Posterior cingulate gyrus (tissue), 11 donors: ENCODE measurements around the gene AGBL5.
A peak's percentile ranks its signal among the peaks of the same experiment; 100 is the strongest.

Source experiments
- DNase-seq, 10 donors: peaks; one replicate each; pipeline versions ENCODE4 v3.0.0 to v3.0.0-alpha.2; 2020 to 2021; ENCODE audit warnings: mixed read lengths in 3 of 10
- intact Hi-C: fragments of 100-400 bp; cut with DNase I; formaldehyde crosslinking; loops from one replicate; pipeline ENCODE4 v1.15.1; 2023

The AGBL5 gene

DNA sequence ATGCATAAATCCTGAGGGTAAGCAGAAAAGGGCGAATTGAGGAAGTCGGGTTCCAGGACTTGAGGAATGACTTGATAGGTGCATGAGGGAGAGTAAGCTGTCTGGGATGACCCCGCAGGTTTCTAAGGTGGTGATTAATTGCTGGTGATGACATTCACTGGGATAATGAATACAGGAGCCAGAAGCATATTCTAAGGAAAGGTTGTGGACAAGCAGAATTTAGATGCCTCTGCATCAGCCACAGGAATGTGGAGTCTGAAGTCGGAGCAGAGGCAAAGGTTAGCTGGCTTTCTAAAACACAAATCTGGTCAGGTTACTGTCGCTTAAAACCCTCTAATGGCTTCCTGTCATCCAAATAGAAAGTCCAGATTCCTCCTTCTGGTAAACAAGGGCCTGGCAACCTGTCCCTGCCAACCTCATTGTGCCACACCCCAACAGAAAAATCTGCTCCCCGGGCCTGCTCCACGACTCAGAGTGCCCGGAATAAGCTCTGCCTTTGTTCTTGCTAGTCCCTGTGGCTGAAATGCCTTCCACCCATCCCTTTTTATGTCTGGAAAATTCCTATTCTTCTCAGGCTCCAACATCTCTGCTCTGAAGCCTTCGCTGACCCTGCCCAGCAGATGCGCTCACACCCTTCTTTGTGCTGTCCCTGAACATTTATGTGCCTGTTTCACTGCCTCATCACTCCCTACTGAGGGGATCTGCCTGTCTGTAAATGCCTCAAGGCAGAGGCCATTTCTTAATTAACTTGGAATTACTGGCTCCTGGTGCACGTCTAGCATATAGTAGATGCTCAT, 30.0 kb upstream of the AGBL5 start:
- DNase-seq = no peak
- intact Hi-C loops = no loop called here

- no peak for DNase-seq
- intact Hi-C loops = no loop called here
Observed at GRCh38 chr2:27023740-27024139, 27.7 kb upstream of the AGBL5 start.

- DNase-seq = no peak
- intact Hi-C loops = no loop called here
Observed at GRCh38 chr2:27024188-27024587, 27.3 kb upstream of the AGBL5 start.

DNA sequence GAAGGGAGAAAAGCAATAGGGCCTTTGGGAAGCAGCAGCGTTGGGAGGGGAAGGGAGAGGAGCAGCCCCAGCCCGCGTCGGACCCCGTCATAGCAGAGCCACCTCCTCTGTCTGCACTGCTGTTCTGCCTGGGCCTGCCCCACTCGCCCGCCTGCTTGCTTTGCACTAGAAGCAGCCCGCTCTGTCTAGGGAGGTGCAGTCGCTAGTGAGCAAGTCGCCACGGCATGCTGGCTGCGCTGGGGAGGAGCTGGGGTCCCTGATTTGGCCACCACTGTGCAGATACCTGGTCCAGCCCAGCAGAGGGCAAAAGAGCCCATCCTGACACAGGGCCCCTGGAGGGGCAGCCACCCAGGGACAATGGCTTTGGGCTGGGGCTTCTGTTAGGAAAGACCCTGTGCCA, 26.7 kb upstream of the AGBL5 start:
- intact Hi-C loops = no loop called here

GRCh38 chr2:27025281-27025800, 26.1 kb upstream of the AGBL5 start:
- intact Hi-C loops = no loop called here
- peak in 1 of 10 donors; percentile 82 for DNase-seq

More for the DNA sequence above, 26.7 kb upstream of the AGBL5 start:
- DNase-seq = peak in 1 of 10 donors; percentile 78

DNA sequence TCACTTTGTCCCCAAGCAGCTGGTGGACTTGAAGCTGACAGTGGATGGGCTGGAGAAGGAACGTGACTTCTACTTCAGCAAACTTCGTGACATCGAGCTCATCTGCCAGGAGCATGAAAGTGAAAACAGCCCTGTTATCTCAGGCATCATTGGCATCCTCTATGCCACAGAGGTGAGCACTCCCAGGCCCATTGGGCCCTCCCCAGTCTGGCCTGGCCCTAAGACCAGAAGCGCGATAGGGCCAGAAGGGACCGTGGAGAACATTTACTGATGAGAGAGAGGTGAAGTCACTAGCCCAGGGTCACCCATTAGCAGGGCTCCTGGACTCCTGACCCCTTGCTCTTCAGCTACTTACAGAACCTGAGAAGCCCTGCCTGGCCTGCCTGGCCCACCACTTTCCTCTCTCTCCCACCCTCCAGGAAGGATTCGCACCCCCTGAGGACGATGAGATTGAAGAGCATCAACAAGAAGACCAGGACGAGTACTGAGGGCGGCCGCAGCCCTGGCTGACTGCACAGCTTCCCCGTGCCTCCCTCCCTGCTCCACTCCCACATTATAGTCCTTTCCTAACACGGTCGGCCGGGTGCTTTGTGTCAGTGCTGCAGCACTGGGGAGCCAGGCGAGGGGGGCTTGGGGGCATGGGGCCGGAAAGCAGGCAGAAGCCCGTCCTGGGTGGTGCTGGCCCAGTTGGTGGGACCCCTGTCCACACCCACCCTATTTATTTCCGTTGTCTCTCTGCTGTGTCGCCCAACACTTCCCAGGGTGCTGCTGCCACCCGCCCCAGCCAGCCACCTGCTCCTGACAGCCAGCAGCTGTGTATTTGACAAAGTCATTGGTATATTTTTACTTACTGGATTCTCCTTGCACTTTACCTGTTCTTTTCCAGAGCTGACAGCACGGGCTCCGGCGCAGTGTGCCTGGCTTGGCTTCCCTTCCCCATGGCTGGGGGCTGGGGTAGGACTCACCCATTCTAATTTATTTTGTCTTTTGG, 25.3 kb upstream of the AGBL5 start:
- DNase-seq = peak in 4 of 10 donors; percentile 32 to 90 (median 86)
- intact Hi-C loops = no loop called here

DNA sequence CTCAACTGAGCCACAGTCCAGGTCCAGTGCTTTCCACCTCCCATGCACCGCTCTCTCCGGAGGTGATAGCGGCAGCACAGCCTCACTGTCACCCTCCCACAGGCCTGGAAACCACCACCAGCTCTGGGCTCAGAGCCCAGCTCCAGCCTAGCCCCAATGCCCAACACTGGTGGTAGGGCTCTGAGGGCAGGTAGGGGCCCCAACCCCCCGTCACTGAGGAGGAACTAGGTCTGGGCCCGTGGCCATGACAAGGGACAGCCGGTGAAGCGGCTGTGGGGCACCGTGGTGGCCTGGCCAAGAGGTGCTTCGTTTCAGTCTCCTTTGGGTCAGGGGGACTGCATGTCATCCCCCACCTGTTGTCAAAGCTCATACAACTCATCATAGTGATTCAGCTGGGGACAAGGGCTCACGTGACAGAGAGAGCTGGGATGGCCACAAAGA, 24.2 kb upstream of the AGBL5 start:
- intact Hi-C loops = no loop called here
- no peak for DNase-seq

- intact Hi-C loops = no loop called here
- no peak for DNase-seq
Observed at GRCh38 chr2:27029051-27029450, 22.4 kb upstream of the AGBL5 start.

DNA sequence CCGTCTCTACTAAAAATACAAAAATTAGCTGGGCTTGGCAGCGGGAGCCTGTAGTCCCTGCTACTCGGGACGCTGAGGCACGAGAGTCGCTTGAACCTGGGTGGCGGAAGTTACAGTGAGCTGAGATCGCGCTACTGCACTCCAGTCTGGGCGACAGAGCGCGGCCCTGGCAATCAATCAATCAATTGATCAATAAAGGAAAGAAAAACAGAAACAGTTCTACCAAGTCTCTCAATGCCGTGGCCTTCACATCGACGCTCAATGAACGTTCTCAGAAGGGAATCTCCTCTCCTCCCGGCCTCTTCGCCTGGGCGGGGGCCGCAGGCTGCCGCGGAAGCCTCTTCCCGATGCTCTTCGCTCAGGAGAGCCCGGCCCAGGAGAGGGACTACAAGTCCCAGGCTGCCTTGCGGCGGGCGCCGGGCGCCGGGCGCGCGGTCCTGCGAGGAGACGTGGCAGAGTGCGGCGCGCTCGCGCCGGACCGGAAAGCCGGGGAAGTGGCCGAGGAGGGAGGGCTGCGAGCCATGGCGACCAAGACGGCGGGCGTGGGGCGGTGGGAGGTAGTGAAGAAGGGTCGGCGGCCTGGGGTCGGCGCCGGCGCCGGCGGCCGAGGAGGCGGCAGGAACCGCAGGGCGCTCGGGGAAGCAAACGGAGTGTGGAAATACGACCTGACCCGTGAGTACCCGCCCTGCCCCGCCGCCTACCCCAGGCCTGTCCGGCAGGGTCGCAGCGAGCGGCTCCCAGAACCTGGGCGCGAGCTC, 18.8 kb upstream of the AGBL5 start, which contains the start of gene TMEM214:
TMEM214 (plus strand) TSS at position 471 of the 758 bp plus-strand sequence; CDS start at position 522, 51 bp downstream.
- intact Hi-C loops = loop anchor here (2.0 kb wide), 1 partner anchor 18 kb away; the partner anchor contains the start of gene AGBL5
- peak; percentile 79 to 99 (median 90) for DNase-seq

DNA sequence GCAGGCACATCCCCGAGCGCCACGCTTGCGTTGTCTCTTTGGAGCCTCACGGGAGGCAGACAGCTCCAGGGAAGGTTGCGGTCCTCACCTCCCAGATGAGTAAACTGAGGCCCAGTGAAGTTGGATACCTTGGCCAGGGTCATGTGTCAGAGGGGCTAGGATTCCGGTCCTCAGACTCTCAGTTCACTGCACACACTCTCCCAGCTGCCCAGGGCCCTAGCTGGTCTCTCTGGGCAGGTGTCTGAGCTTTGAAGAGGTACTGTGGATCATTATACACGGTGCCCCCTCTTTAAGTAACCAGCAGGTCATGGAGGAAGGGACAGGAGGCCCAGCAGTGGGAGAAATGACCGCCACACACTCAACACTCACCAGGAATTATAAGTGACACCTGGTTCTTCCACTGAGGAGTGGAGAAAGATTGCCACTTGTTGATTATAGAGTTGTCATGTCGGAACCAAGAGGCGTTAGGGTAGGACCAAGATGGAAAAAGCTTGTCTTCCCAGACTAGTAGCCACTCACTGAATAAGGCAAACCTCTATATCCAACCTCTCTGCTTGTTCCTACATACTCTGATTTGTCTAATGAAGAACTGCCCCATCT, 18.1 kb upstream of the AGBL5 start:
- DNase-seq = no peak

DNA sequence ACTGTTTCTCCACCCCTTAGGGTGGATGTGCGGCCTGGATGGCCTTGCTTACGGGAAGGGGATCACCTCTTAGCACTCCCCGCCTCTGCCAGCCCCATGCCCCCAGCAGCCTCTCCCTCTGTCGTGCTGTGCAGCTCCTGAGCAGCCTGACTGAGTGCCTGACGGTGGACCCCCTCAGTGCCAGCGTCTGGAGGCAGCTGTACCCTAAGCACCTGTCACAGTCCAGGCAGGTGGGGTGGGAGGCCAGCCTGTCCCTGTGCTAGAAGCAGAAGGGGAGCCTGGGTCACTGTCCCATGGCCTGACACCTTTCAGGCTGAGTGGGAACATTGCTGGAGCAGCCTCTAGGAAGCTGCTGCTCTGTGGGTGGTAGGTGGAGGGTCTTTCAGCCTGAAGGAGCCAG, 13.5 kb upstream of the AGBL5 start:
- intact Hi-C loops = no loop called here
- peak in 1 of 10 donors; percentile 49 for DNase-seq

More for the DNA sequence above, 18.1 kb upstream of the AGBL5 start:
- intact Hi-C loops = loop anchor here (2.0 kb wide), 1 partner anchor 17 kb away; the partner anchor contains the start of gene AGBL5

DNA sequence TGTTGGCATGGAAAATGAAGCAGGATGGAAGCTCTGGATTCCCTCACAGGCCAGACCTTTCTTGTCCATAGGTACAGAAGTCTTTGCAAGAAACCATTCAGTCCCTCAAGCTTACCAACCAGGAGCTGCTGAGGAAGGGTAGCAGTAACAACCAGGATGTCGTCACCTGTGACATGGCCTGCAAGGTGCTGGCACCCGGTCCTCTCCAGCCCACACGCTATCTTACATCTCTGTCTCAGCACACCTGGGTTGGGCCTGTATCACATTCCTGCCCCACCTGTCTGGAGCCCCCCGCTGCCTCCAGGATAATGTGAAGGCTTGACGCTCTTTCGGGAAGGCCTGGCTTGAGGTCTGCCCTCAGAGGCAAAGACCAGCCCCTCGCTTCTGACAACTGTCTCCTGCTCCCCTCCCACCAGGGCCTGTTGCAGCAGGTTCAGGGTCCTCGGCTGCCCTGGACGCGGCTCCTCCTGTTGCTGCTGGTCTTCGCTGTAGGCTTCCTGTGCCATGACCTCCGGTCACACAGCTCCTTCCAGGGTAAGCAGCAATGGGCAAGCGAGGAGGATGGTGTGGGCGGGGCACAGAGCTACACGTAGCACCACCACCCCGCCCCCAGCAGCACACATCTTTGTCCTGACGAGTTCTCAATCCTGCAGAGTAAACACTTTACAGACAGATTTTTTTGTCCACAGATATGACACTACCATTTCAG, 12.7 kb upstream of the AGBL5 start:
- intact Hi-C loops = no loop called here
- peak in 1 of 10 donors; percentile 58 for DNase-seq

- peak in 2 of 10 donors; percentile 58 to 65 for DNase-seq
- intact Hi-C loops = no loop called here
Observed at GRCh38 chr2:27039426-27039825, 12.0 kb upstream of the AGBL5 start.

DNA sequence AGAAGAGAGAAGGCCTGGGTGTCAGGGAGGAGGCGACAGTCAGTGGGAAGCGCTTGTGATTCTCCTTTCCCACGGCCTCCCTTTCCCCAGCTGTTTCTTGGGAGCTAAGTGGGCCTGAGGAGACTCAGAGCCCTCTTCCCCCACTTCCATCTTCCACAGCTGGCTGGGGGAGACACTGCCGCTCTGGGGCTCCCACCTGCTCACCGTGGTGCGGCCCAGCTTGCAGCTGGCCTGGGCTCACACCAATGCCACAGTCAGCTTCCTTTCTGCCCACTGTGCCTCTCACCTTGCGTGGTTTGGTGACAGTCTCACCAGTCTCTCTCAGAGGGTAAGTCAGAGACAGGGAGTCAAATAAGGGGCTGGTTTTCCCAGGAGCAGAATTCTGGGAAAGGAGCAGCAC, 11.6 kb upstream of the AGBL5 start:
- intact Hi-C loops = no loop called here

GRCh38 chr2:27040282-27040681, 11.2 kb upstream of the AGBL5 start:
- intact Hi-C loops = no loop called here
- DNase-seq = peak in 1 of 10 donors; percentile 57

More for the DNA sequence above, 11.6 kb upstream of the AGBL5 start:
- peak in 1 of 10 donors; percentile 33 for DNase-seq

DNA sequence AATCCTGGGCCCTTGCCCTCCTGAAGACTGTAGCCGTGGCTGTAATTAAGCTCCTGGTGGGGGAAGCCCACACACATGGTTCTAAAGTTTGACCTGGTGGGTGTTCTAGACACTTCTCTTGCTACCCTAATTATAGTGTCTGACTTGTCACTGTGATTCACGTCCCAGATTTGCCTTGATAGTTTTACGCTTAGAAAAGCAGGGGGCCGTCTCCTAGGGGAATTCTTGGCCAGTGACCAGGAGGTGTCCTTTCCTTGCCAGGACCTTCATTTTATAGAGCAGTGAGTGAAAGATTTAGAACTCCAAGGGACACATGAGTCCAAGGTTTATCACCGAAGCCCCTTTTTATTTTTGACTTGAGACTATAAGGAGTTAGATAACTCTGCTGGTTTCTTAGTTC, 9.7 kb upstream of the AGBL5 start:
- intact Hi-C loops = no loop called here
- no peak for DNase-seq

DNA sequence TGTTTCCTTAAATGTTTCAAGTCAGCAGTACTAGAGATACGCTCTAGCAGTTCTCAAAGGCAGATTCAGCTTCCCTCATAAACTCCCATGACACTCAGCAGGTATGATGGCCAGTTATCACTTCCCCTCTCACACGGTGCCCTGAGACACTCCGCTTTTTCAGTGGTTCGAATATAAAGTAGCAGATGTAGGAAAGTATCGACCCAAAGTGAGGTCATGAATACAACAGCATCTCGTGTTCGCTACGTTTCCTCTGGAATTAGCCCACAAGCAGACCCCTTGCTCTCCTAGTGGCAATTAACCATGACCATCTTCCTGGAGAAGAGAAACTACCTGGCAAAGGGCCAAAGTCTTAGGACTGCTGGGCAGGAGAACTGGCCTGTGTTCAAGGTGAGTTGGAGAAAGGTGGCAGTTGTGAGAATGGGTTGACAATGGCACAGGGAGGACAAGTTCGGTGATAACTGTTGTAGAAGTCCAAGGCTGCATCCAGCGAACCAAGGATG, 9.3 kb upstream of the AGBL5 start:
- DNase-seq = no peak
- intact Hi-C loops = no loop called here

DNA sequence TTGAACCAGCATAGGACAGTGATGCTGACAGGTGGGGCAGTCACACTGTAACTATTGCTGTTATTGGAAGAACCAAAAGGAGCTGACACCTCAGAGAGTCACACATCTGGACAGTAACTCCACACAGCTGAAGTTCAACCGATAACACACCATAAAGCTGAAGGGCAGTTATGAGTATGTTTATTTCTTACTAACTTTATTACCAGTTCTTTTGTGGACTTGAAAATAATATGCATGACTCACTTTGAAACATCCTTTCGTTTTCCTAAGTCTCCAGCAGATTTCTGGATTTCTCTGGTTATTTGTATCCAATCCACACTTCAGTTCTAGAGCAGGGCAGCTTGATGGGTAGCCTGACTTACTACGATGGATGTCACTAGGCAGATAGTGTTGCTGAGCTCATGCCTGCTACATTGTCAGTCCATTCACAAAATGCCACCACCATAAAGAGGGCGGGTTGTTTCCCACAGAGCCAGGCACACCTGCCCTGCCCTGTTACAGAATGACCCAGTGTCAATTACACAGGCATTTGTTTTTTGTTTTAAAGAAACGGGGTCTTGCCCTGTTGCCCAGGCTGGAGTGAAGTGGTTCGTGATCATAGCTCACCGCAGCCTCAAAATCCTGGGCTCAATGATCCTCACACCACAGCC, 8.4 kb upstream of the AGBL5 start:
- DNase-seq = no peak
- intact Hi-C loops = no loop called here
